ENCODE measurements around the gene PEX10. TPM values are rescaled to one million over a fixed set of nuclear protein-coding genes. Genes with fewer than 3 reads are reported as not detected.

PEX10 gene
- total RNA-seq, 1 donor = 34.7 TPM

- Histone ChIP-seq H3K9me3 (ENCODE audit: low read depth, low read length) (no peaks in the 10 kb centered on the region), H3K27ac (ENCODE audit: low read depth, low read length) (no peak overlapping the region), H4K20me1 (ENCODE audit: insufficient read depth, low read length) (no peaks in the 10 kb centered on the region), H3K27me3 (ENCODE audit: insufficient read depth, low read length) (peaks cover 31% of the 10 kb centered on the region), H3K4me1 (ENCODE audit: insufficient read depth, low read length) (peaks cover 7% of the 10 kb centered on the region), H3K4me3 (ENCODE audit: insufficient read depth, low read length) (no peak overlapping the region), H3K36me3 (ENCODE audit: insufficient read depth, low read length) (no peaks in the 10 kb centered on the region), H3K4me2 (ENCODE audit: insufficient read depth, low read length) (no peak overlapping the region), H3K79me2 (ENCODE audit: insufficient read depth, low read length) (no peaks in the 10 kb centered on the region), H2AFZ (ENCODE audit: low read length) (no peak overlapping the region)
- TF ChIP-seq CTCF (IDR thresholded peaks at IDR 0.05; ENCODE audit: extremely low read depth, low read depth, low read length) = no peak
- no peak for DNase-seq (ENCODE audit: insufficient read length, low spot score, missing footprints)
These were observed 33.5 kb upstream of the PEX10 start for GRCh38 chr1:2445823-2446215.

GRCh38 chr1:2445162-2445822 is 32.9 kb upstream of the PEX10 start:
- H3K27ac ChIP-seq (ENCODE audit: low read depth, low read length) = no peak overlapping the region
- no peaks in the 10 kb centered on the region for H3K9me3 ChIP-seq (ENCODE audit: low read depth, low read length)
- no peak for DNase-seq (ENCODE audit: insufficient read length, low spot score, missing footprints)
- peaks cover 7% of the 10 kb centered on the region for H3K4me1 ChIP-seq (ENCODE audit: insufficient read depth, low read length)
- peaks cover 31% of the 10 kb centered on the region for H3K27me3 ChIP-seq (ENCODE audit: insufficient read depth, low read length)
- H4K20me1 ChIP-seq (ENCODE audit: insufficient read depth, low read length) = no peaks in the 10 kb centered on the region
- no peak overlapping the region for H3K4me2 ChIP-seq (ENCODE audit: insufficient read depth, low read length)
- TF ChIP-seq CTCF (IDR thresholded peaks at IDR 0.05; ENCODE audit: extremely low read depth, low read depth, low read length) = no peak
- no peak overlapping the region for H3K4me3 ChIP-seq (ENCODE audit: insufficient read depth, low read length)
- H3K79me2 ChIP-seq (ENCODE audit: insufficient read depth, low read length) = no peaks in the 10 kb centered on the region
- no peaks in the 10 kb centered on the region for H3K36me3 ChIP-seq (ENCODE audit: insufficient read depth, low read length)
- H2AFZ ChIP-seq (ENCODE audit: low read length) = no peak overlapping the region

GRCh38 chr1:2444138-2444591 is 31.8 kb upstream of the PEX10 start:
- H3K4me2 ChIP-seq (ENCODE audit: insufficient read depth, low read length) = no peak overlapping the region
- peaks cover 7% of the 10 kb centered on the region for H3K4me1 ChIP-seq (ENCODE audit: insufficient read depth, low read length)
- no peaks in the 10 kb centered on the region for H3K79me2 ChIP-seq (ENCODE audit: insufficient read depth, low read length)
- H3K27me3 ChIP-seq (ENCODE audit: insufficient read depth, low read length) = peaks cover 31% of the 10 kb centered on the region
- H2AFZ ChIP-seq (ENCODE audit: low read length) = no peak overlapping the region
- H3K9me3 ChIP-seq (ENCODE audit: low read depth, low read length) = no peaks in the 10 kb centered on the region
- H3K27ac ChIP-seq (ENCODE audit: low read depth, low read length) = no peak overlapping the region
- H3K4me3 ChIP-seq (ENCODE audit: insufficient read depth, low read length) = no peak overlapping the region
- no peak for DNase-seq (ENCODE audit: insufficient read length, low spot score, missing footprints)
- H3K36me3 ChIP-seq (ENCODE audit: insufficient read depth, low read length) = no peaks in the 10 kb centered on the region
- no peak for TF ChIP-seq CTCF (IDR thresholded peaks at IDR 0.05; ENCODE audit: extremely low read depth, low read depth, low read length)
- H4K20me1 ChIP-seq (ENCODE audit: insufficient read depth, low read length) = no peaks in the 10 kb centered on the region

- no peaks in the 10 kb centered on the region for H3K79me2 ChIP-seq (ENCODE audit: insufficient read depth, low read length)
- no peak for TF ChIP-seq CTCF (IDR thresholded peaks at IDR 0.05; ENCODE audit: extremely low read depth, low read depth, low read length)
- peaks cover 7% of the 10 kb centered on the region for H3K4me1 ChIP-seq (ENCODE audit: insufficient read depth, low read length)
- no peak for DNase-seq (ENCODE audit: insufficient read length, low spot score, missing footprints)
- peaks cover 31% of the 10 kb centered on the region for H3K27me3 ChIP-seq (ENCODE audit: insufficient read depth, low read length)
- H3K9me3 ChIP-seq (ENCODE audit: low read depth, low read length) = no peaks in the 10 kb centered on the region
- no peak overlapping the region for H2AFZ ChIP-seq (ENCODE audit: low read length)
- H3K4me2 ChIP-seq (ENCODE audit: insufficient read depth, low read length) = no peak overlapping the region
- no peak overlapping the region for H3K4me3 ChIP-seq (ENCODE audit: insufficient read depth, low read length)
- H4K20me1 ChIP-seq (ENCODE audit: insufficient read depth, low read length) = no peaks in the 10 kb centered on the region
- no peaks in the 10 kb centered on the region for H3K36me3 ChIP-seq (ENCODE audit: insufficient read depth, low read length)
- H3K27ac ChIP-seq (ENCODE audit: low read depth, low read length) = no peak overlapping the region
These were observed 31.1 kb upstream of the PEX10 start for GRCh38 chr1:2443277-2444137.
